Lower leg skin (tissue), 4 donors: ENCODE measurements around the gene OR1J1. TPM values are rescaled to one million over a fixed set of nuclear protein-coding genes. Genes with fewer than 3 reads are reported as not detected.

Experiments
- DNase-seq, 2 donors: peaks; one replicate each; pipeline ENCODE4 v3.0.0-alpha.2; 2019; ENCODE audit warnings: low spot score in 2 of 2
- H3K4me3 ChIP-seq: fragments of 200-600 bp; sonication (generic); 2 replicates; pipeline ENCODE4 v1.5.1; 2017; ENCODE audit warnings: mild to moderate bottlenecking, low read depth; ENCODE audit not compliant: poor library complexity, severe bottlenecking
- POLR2A ChIP-seq, 2 donors: fragments of 450-650 bp; IDR thresholded peaks; one replicate each; pipeline ENCODE4 v1.6.1; 2016 to 2017; ENCODE audit warnings: antibody characterized with exemption in 2 of 2, mild to moderate bottlenecking in 1 of 2, moderate library complexity in 1 of 2
- WGBS, 2 donors: methylation state at CpG; one replicate each; pipeline ENCODE4 v1.1.5; 2018; 5-methylcytosine and 5-hydroxymethylcytosine counted together
- intact Hi-C: fragments of 100-400 bp; cut with DNase I; formaldehyde crosslinking; loops from one replicate; pipeline ENCODE4 v1.15.0; 2023; ENCODE audit warnings: low total_unique reads
- total RNA-seq, 4 donors: library from RNA; depleted of rRNA; stranded (reverse); fragments of >200 nt; gene quantifications; one replicate each; pipeline ENCODE4 v1.1.0, GENCODE V29; 2016
- TF ChIP-seq, protein P1 (sequence below), 3 donors: fragments of 450-650 bp; IDR thresholded peaks; one replicate each; pipeline ENCODE4 v1.5.1; 2016; ENCODE audit warnings: antibody characterized with exemption in 3 of 3, mild to moderate bottlenecking in 3 of 3, moderate library complexity in 2 of 3

OR1J1 gene
- total RNA-seq, 4 donors from 2014 or later = not detected

DNA sequence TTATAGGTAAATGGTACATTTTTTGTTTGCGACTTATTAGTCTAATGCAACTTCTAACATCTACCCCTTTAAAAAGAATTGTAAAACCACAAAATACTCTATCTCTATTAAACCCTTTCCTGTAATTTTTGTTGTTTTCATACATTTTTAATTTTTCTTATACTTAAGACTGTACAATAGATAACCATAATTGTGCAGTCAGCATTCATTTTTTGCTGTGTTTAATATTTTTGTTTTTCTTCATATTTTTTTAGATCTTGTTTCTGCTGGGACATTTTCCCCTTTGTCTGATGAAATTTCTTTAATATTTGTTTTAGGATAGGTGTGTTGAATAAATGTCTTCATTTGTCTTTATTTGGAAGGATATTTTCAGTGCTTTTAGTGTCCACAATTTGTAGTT is 19.9 kb downstream of the OR1J1 start:
- no peak for TF ChIP-seq POLR2A (IDR thresholded peaks at IDR 0.05)
- TF ChIP-seq, protein P1, sequence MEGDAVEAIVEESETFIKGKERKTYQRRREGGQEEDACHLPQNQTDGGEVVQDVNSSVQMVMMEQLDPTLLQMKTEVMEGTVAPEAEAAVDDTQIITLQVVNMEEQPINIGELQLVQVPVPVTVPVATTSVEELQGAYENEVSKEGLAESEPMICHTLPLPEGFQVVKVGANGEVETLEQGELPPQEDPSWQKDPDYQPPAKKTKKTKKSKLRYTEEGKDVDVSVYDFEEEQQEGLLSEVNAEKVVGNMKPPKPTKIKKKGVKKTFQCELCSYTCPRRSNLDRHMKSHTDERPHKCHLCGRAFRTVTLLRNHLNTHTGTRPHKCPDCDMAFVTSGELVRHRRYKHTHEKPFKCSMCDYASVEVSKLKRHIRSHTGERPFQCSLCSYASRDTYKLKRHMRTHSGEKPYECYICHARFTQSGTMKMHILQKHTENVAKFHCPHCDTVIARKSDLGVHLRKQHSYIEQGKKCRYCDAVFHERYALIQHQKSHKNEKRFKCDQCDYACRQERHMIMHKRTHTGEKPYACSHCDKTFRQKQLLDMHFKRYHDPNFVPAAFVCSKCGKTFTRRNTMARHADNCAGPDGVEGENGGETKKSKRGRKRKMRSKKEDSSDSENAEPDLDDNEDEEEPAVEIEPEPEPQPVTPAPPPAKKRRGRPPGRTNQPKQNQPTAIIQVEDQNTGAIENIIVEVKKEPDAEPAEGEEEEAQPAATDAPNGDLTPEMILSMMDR (IDR thresholded peaks at IDR 0.05) = no peak
- WGBS, 2 donors = 98% methylated on average over 1 of the region's 1 CpG
- no peak for DNase-seq
- intact Hi-C loops = no loop called here
- H3K4me3 ChIP-seq = no peak overlapping the region

- no peak for TF ChIP-seq POLR2A (IDR thresholded peaks at IDR 0.05)
- TF ChIP-seq, protein P1 (IDR thresholded peaks at IDR 0.05) = no peak
- intact Hi-C loops = no loop called here
- DNase-seq = no peak
- no peak overlapping the region for H3K4me3 ChIP-seq
- WGBS, 2 donors = 86 to 87% methylated on average over 3 of the region's 3 CpGs
Measured at GRCh38 chr9:122456123-122456522, 21.6 kb downstream of the OR1J1 start.

DNA sequence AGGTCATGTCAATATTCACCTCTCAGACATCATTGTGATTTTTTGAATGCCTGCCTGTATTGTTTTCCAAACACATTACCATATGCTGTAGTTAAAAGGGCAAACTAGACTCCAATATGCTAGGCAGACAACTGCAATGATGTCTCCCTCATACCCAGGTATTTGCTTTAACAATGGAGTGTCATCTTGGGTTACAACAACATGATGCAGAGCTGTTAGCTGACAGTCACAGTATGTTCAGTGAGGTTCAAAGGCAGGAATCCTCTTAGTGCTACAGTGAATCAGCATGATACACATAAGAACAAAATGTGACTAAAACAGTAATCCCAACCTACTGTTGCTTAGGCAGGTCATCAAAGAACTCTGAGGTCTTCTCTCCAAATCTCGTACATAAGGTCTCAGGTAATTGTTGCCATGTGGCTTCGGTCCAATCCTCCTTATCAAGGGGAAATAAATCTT is 24.0 kb downstream of the OR1J1 start:
- TF ChIP-seq, protein P1 (IDR thresholded peaks at IDR 0.05) = no peak
- no peak for TF ChIP-seq POLR2A (IDR thresholded peaks at IDR 0.05)
- H3K4me3 ChIP-seq = no peak overlapping the region
- 55 to 60% methylated on average over 2 of the region's 2 CpGs for WGBS, 2 donors
- intact Hi-C loops = no loop called here
- no peak for DNase-seq

GRCh38 chr9:122446819-122447484 is 30.8 kb downstream of the OR1J1 start:
- H3K4me3 ChIP-seq = no peak overlapping the region
- no peak for TF ChIP-seq POLR2A (IDR thresholded peaks at IDR 0.05)
- TF ChIP-seq, protein P1 (IDR thresholded peaks at IDR 0.05) = no peak
- DNase-seq = no peak
- 67 to 69% methylated on average over 3 of the region's 3 CpGs for WGBS, 2 donors
- intact Hi-C loops = loop anchor here (10.0 kb wide), 1 partner anchor 312 kb away; no protein-coding TSS in a partner anchor

- DNase-seq = no peak
- H3K4me3 ChIP-seq = no peak overlapping the region
- WGBS, 2 donors = 92 to 96% methylated on average over 2 of the region's 2 CpGs
- TF ChIP-seq POLR2A (IDR thresholded peaks at IDR 0.05) = no peak
- TF ChIP-seq, protein P1 (IDR thresholded peaks at IDR 0.05) = no peak
- intact Hi-C loops = loop anchor here (10.0 kb wide), 1 partner anchor 310 kb away; no protein-coding TSS in a partner anchor
Measured at GRCh38 chr9:122445155-122445749, 32.5 kb downstream of the OR1J1 start.
